HepG2 (cell line): ENCODE data around the gene C11orf24. TPM values are rescaled to one million over a fixed set of nuclear protein-coding genes. Genes with fewer than 3 reads are reported as not detected.

Experiments
- ATAC-seq: fragments of 200-7000 bp; cut with Tn5 transposase; 3 replicates; pipeline ENCODE4 v1.9.1; 2020; ENCODE audit warnings: mild to moderate bottlenecking, moderate library complexity
- BruUV-seq: library from RNA; stranded (reverse); fragments of 400-500 nt; replicated peaks from 2 replicates; lab custom pipeline; 2021; lab: Mats Ljungman, UMichigan
- CTCF ChIA-PET: fragments of 300-600 bp; formaldehyde crosslinking; extraction: SDS; loops from one replicate; lab custom pipeline; 2021; ENCODE audit warnings: low total read pairs, inconsistent platforms, low intra/inter-chr PET ratio; lab: Yijun Ruan, JAX
- POLR2A ChIA-PET: fragments of 350-600 bp; sonication (Branson Sonifier 250); formaldehyde crosslinking; loops from one replicate; lab custom pipeline; 2020; ENCODE audit warnings: antibody characterized with exemption, inconsistent platforms; lab: Yijun Ruan, JAX
- DNase-seq: peaks from one replicate; pipeline ENCODE4 v3.0.0-alpha.2; 2015; ENCODE audit warnings: low spot score
- FAIRE-seq: peaks from 3 replicates; lab custom pipeline; 2011; peaks lifted over from hg19 to GRCh38; lab: Jason Lieb, UNC
- H2AFZ ChIP-seq: one replicate; pipeline ENCODE4 v1.6.1; 2011; ENCODE audit warnings: low read length, inconsistent platforms
- H3K27ac ChIP-seq: fragments of 300-600 bp; 3 replicates; pipeline ENCODE4 v1.8.0; 2011; ENCODE audit warnings: mixed run types, mild to moderate bottlenecking, mixed read lengths, low read length, inconsistent platforms; ENCODE audit not compliant: insufficient read depth; ENCODE audit errors: extremely low read length
- H3K27me3 ChIP-seq, 2 experiments: fragments of 200-600 bp in 1 of 2; 2 replicates in 1 of 2; 3 replicates in 1 of 2; pipeline versions ENCODE4 v1.6.0 to v1.8.0; 2011; ENCODE audit warnings: low read length in 2 of 2, mild to moderate bottlenecking in 2 of 2, moderate library complexity in 2 of 2, inconsistent platforms in 1 of 2; ENCODE audit not compliant: insufficient read depth in 2 of 2, control insufficient read depth in 1 of 2
- H3K36me3 ChIP-seq, 2 experiments: fragments of 200-600 bp in 1 of 2; replicated peaks in 1 of 2; 2 replicates in 1 of 2; 3 replicates in 1 of 2; pipeline versions ENCODE4 v1.5.1 to v1.8.0; 2011; ENCODE audit warnings: low read length in 2 of 2, inconsistent platforms in 1 of 2; ENCODE audit not compliant: insufficient read depth in 2 of 2, control insufficient read depth in 1 of 2
- H3K4me1 ChIP-seq: 2 replicates; pipeline ENCODE4 v1.5.1; 2012; ENCODE audit warnings: low read length, inconsistent platforms; ENCODE audit not compliant: insufficient read depth
- H3K4me2 ChIP-seq: 2 replicates; pipeline ENCODE4 v1.6.0; 2011; ENCODE audit warnings: low read depth, low read length, inconsistent platforms
- H3K4me3 ChIP-seq, 3 experiments: fragments of 200-600 bp in 1 of 3; sonication (generic), shearing (Covaris generic) in 1 of 3; replicated peaks in 1 of 3; 2 replicates each; pipeline ENCODE4 v1.5.1; 2011 to 2016; ENCODE audit warnings: low read length in 3 of 3, inconsistent platforms in 2 of 3, low read depth in 2 of 3, mild to moderate bottlenecking in 2 of 3, control low read depth in 1 of 3, mixed read lengths in 1 of 3; ENCODE audit not compliant: insufficient read depth in 1 of 3
- H3K79me2 ChIP-seq: one replicate; pipeline ENCODE4 v1.6.1; 2011; ENCODE audit warnings: low read length, inconsistent platforms; ENCODE audit not compliant: insufficient read depth
- H3K9ac ChIP-seq: 2 replicates; pipeline ENCODE4 v1.6.0; 2011; ENCODE audit warnings: mild to moderate bottlenecking, low read depth, low read length, inconsistent platforms; ENCODE audit not compliant: insufficient read depth
- H3K9me3 ChIP-seq: 2 replicates; pipeline ENCODE4 v1.5.1; 2012; ENCODE audit warnings: mild to moderate bottlenecking, low read length
- H4K20me1 ChIP-seq: 2 replicates; pipeline ENCODE4 v1.6.0; 2011; ENCODE audit warnings: inconsistent platforms, mild to moderate bottlenecking, low read length, moderate library complexity; ENCODE audit not compliant: insufficient read depth
- CC2D1A ChIP-seq: sonication (generic); formaldehyde crosslinking; IDR thresholded peaks from 2 replicates; pipeline ENCODE4 v1.8.1; 2023; ENCODE audit warnings: mild to moderate bottlenecking, missing genetic modification reagents
- DR1 ChIP-seq: sonication (generic); formaldehyde crosslinking; IDR thresholded peaks from 2 replicates; pipeline ENCODE4 v1.8.0; 2021; ENCODE audit warnings: mild to moderate bottlenecking, missing genetic modification reagents, inconsistent platforms
- FOXA3 ChIP-seq: IDR thresholded peaks from 2 replicates; pipeline ENCODE4 v1.6.1; 2016; ENCODE audit warnings: missing genetic modification reagents, missing compliant biosample characterization
- NR0B2 ChIP-seq: sonication (generic); formaldehyde crosslinking; IDR thresholded peaks from 2 replicates; pipeline ENCODE4 v1.4.0; 2020; ENCODE audit warnings: mild to moderate bottlenecking, missing genetic modification reagents
- NR1H2 ChIP-seq: sonication (generic); formaldehyde crosslinking; IDR thresholded peaks from 2 replicates; pipeline ENCODE4 v1.8.1; 2022; ENCODE audit warnings: low read depth, missing genetic modification reagents, borderline replicate concordance
- SKI ChIP-seq: fragments of 450-650 bp; IDR thresholded peaks from one replicate; pipeline ENCODE4 v1.6.1; 2018; ENCODE audit warnings: mild to moderate bottlenecking; ENCODE audit not compliant: partially characterized antibody
- SP2 ChIP-seq: sonication (generic); formaldehyde crosslinking; IDR thresholded peaks from 2 replicates; pipeline ENCODE4 v1.5.1; 2020; ENCODE audit warnings: mild to moderate bottlenecking, missing genetic modification reagents
- TEAD2 ChIP-seq: sonication (generic); formaldehyde crosslinking; IDR thresholded peaks from 2 replicates; pipeline ENCODE4 v1.9.0; 2021; ENCODE audit warnings: missing genetic modification reagents
- ZFP1 ChIP-seq: IDR thresholded peaks from 2 replicates; pipeline ENCODE4 v1.6.1; 2016
- ZFP90 ChIP-seq: sonication (generic); formaldehyde crosslinking; IDR thresholded peaks from 2 replicates; pipeline ENCODE4 v1.8.0; 2022; ENCODE audit warnings: missing genetic modification reagents, mild to moderate bottlenecking, inconsistent platforms, borderline replicate concordance
- ZNF263 ChIP-seq: sonication (generic); formaldehyde crosslinking; IDR thresholded peaks from 2 replicates; pipeline ENCODE4 v1.4.0; 2020; ENCODE audit warnings: missing genetic modification reagents
- ZNF276 ChIP-seq: sonication (generic); formaldehyde crosslinking; IDR thresholded peaks from 2 replicates; pipeline ENCODE4 v1.4.0; 2020; ENCODE audit warnings: mild to moderate bottlenecking, low read depth, missing genetic modification reagents
- ZNF280B ChIP-seq: sonication (generic); formaldehyde crosslinking; IDR thresholded peaks from 2 replicates; pipeline ENCODE4 v1.5.0; 2020; ENCODE audit warnings: missing genetic modification reagents, mild to moderate bottlenecking, borderline replicate concordance
- ZNF570 ChIP-seq: sonication (generic); formaldehyde crosslinking; IDR thresholded peaks from 2 replicates; pipeline ENCODE4 v1.4.0; 2020; ENCODE audit warnings: mild to moderate bottlenecking, missing genetic modification reagents, borderline replicate concordance
- ZNF605 ChIP-seq: sonication (generic); formaldehyde crosslinking; IDR thresholded peaks from 2 replicates; pipeline ENCODE4 v1.8.0; 2022; ENCODE audit warnings: mild to moderate bottlenecking, missing genetic modification reagents
- ZNF616 ChIP-seq: sonication (generic); formaldehyde crosslinking; IDR thresholded peaks from 2 replicates; pipeline ENCODE4 v1.5.0; 2020; ENCODE audit warnings: low read depth, mild to moderate bottlenecking, missing genetic modification reagents
- ZNF773 ChIP-seq: sonication (generic); formaldehyde crosslinking; IDR thresholded peaks from 2 replicates; pipeline ENCODE4 v1.4.0; 2020; ENCODE audit warnings: missing genetic modification reagents, borderline replicate concordance
- WGBS: methylation state at CpG from one replicate; pipeline ENCODE4 v1.1.6; 2017; ENCODE audit warnings: low lambda C conversion rate; 5-methylcytosine and 5-hydroxymethylcytosine counted together
- in situ Hi-C: cut with HindIII; loops from 2 replicates; pipeline ENCODE4 v1.10.0; 2017; ENCODE audit warnings: low pct_unique_long_range_greater_than_20kb; ENCODE audit not compliant: extremely low pct_ligation_motif_present
- intact Hi-C: fragments of 100-400 bp; cut with micrococcal nuclease; formaldehyde crosslinking; loops from one replicate; pipeline ENCODE4 v1.10.0; 2022; ENCODE audit not compliant: unreplicated experiment
- polyA plus RNA-seq, 8 experiments: library from polyadenylated mRNA; depleted of rRNA in 3 of 8; stranded (reverse) in 7 of 8; unstranded in 1 of 8; fragments of >200 nt; fragmentation: Illumina TruSeq in 4 of 8; extraction: Trizol in 4 of 8; gene quantifications; 2 replicates each; pipeline versions ENCODE4 v1.2.1 to v1.2.3, GENCODE V29; 2011 to 2016; ENCODE audit warnings: low read depth in 4 of 8, missing spikeins in 1 of 8, mixed read lengths in 1 of 8; ENCODE audit not compliant: insufficient read depth in 1 of 8
- total RNA-seq, 5 experiments: library from RNA; depleted of rRNA; stranded (reverse); fragments of >200 nt; fragmentation: Illumina TruSeq; extraction: Trizol; gene quantifications; 2 replicates each; pipeline ENCODE4 v1.2.3, GENCODE V29; 2016; ENCODE audit warnings: low read depth in 1 of 5

The C11orf24 gene
- total and polyA plus RNA-seq, 2 of the 13 experiments (the other 11 are each of a cell fraction or from before 2014, with no cell fraction given): 52.9 to 55.5 TPM

GRCh38 chr11:68231621-68232020 is 40.2 kb downstream of the C11orf24 start:
- Histone ChIP-seq H3K9me3 (peaks cover 12% of the 10 kb centered on the region), H3K4me3 (no peak overlapping the region), H3K9ac (no peak overlapping the region), H2AFZ (no peak overlapping the region), H3K4me1 (peaks cover 14% of the 10 kb centered on the region), H3K79me2 (no peaks in the 10 kb centered on the region), H3K36me3 (no peaks in the 10 kb centered on the region), H3K4me2 (no peak overlapping the region), H4K20me1 (no peaks in the 10 kb centered on the region), H3K27me3 (peaks cover 0 to 5% of the 10 kb centered on the region in 2 experiments; a peak in 2 of 5 replicates), H3K27ac (no peak overlapping the region)
- intact Hi-C loops: no loop called here
- FAIRE-seq (no peak), DNase-seq (no peak), ATAC-seq (no peak)
- CTCF ChIA-PET: no interaction called here
- no peak for TF ChIP-seq ZNF605 (CRISPR knock-in tag)
- no peak for TF ChIP-seq ZFP90
- no peak for TF ChIP-seq SKI
- no peak for TF ChIP-seq ZNF773
- no peak for TF ChIP-seq CC2D1A (CRISPR knock-in tag)
- BruUV-seq: no TSS peak
- POLR2A ChIA-PET: interaction anchor here (1.4 kb wide), 1 partner anchor 15 kb away, joined by 3 read pairs; no protein-coding TSS in a partner anchor
- whole genome bisulfite sequencing: 63% methylated on average over 7 of the region's 7 CpGs
- in situ Hi-C loops: no loop called here

- no TSS peak for BruUV-seq
- 0% methylated on average over 1 of the region's 1 CpG for WGBS
- no peaks in the 10 kb centered on the region for H3K79me2 ChIP-seq
- no peaks in the 10 kb centered on the region for H3K36me3 ChIP-seq
- H4K20me1 ChIP-seq: no peaks in the 10 kb centered on the region
- intact Hi-C loops: no loop called here
- in situ Hi-C loops: no loop called here
- no peak overlapping the region for H3K9ac ChIP-seq
- no peak overlapping the region for H3K4me2 ChIP-seq
- no peak overlapping the region for H3K4me3 ChIP-seq
- CTCF ChIA-PET: no interaction called here
- POLR2A ChIA-PET: interaction anchor here (1.0 kb wide), 1 partner anchor 13 kb away, joined by 3 read pairs; no protein-coding TSS in a partner anchor
- peaks cover 0 to 15% of the 10 kb centered on the region in 2 experiments; a peak in 4 of 5 replicates for H3K27me3 ChIP-seq
- no peak overlapping the region for H2AFZ ChIP-seq
- peaks cover 5% of the 10 kb centered on the region; the same call in 1 of the 2 replicates for H3K4me1 ChIP-seq
- FAIRE-seq (no peak), DNase-seq (no peak), ATAC-seq (no peak)
- H3K27ac ChIP-seq: no peak overlapping the region
- peaks cover 12% of the 10 kb centered on the region for H3K9me3 ChIP-seq
- TF ChIP-seq ZNF616 (CRISPR knock-in tag): no peak
- no peak for TF ChIP-seq SP2 (CRISPR knock-in tag)
- TF ChIP-seq DR1 (CRISPR knock-in tag): no peak
- no peak for TF ChIP-seq FOXA3 (CRISPR knock-in tag)
- TF ChIP-seq TEAD2 (CRISPR knock-in tag): no peak
- TF ChIP-seq NR0B2: no peak
- no peak for TF ChIP-seq ZNF276 (CRISPR knock-in tag)
- TF ChIP-seq ZNF263: no peak
- TF ChIP-seq ZNF570: no peak
- no peak for TF ChIP-seq ZFP1
- no peak for TF ChIP-seq ZNF280B
- TF ChIP-seq NR1H2 (CRISPR knock-in tag): no peak
Measured at GRCh38 chr11:68229601-68230000, 42.2 kb downstream of the C11orf24 start.
